Measurements from ENCODE around the gene FNIP2.

DNA sequence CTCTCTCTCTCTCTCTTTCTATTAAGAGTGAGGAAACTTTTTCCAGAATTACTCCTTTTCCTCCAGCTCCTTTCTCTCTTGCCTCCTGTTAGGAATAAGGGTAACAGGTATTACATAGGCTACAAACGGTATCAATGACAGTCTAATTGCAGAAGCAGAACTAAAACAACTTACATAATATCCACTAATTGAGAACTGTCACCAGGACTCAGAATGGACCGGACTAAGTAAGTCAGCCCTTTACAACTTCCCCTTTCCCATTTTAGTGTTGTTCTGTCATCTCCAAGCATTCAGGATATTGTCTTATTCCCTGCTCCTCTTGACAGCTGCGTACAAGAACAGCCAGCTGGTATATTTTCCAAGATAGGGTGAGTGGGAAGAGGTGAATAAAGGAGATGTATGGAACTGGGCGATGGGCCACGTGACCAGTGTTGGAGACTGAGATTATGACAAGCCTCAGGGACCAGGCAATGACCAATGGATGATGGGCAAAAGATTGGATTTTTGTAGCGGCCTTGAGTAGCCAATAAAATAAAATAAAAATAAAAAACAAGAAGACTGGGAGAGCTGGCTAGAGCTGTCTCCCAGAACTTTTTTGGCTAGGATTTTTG is 2.3 kb upstream of the FNIP2 start:
- TF ChIP-seq, protein P1, sequence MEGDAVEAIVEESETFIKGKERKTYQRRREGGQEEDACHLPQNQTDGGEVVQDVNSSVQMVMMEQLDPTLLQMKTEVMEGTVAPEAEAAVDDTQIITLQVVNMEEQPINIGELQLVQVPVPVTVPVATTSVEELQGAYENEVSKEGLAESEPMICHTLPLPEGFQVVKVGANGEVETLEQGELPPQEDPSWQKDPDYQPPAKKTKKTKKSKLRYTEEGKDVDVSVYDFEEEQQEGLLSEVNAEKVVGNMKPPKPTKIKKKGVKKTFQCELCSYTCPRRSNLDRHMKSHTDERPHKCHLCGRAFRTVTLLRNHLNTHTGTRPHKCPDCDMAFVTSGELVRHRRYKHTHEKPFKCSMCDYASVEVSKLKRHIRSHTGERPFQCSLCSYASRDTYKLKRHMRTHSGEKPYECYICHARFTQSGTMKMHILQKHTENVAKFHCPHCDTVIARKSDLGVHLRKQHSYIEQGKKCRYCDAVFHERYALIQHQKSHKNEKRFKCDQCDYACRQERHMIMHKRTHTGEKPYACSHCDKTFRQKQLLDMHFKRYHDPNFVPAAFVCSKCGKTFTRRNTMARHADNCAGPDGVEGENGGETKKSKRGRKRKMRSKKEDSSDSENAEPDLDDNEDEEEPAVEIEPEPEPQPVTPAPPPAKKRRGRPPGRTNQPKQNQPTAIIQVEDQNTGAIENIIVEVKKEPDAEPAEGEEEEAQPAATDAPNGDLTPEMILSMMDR (IDR thresholded peaks at IDR 0.05) = no peak
- no peak for TF ChIP-seq POLR2A (IDR thresholded peaks at IDR 0.05)
